ENCODE results near the gene FOXRED1. TPM values are rescaled to one million over a fixed set of nuclear protein-coding genes. Genes with fewer than 3 reads are reported as not detected.

FOXRED1 gene
- total RNA-seq, 2 experiments from 2014 or later, result 46.0 to 47.3 TPM

DNA sequence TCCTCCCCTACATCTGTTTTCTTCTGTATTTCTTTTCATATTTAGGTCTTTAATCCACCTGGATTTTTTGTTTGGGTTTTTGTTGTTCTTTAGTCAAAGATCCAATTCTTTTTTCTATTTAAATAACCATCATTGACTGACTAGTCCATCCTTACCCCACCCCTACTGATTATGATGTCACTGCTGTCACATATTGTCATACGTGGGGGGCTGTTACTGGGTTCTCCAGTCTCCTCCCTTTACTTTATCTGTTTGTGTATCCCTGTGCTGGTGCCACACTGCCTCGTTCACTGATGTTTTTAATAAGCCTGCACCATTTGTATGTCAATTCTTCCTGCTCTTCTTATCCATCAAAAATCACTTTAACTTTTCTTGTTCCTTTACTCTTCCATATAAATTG is 28.1 kb downstream of the FOXRED1 start:
- H3K36me3 Mint-ChIP-seq (ENCODE audit: low read depth), result peaks cover 26% of the 10 kb centered on the region
- POLR2A ChIA-PET, result interaction anchor here (1.4 kb wide), 1 partner anchor 15 kb away, joined by 3 read pairs; no protein-coding TSS in a partner anchor
- H3K4me1 Mint-ChIP-seq (ENCODE audit: low read depth), result peaks cover 18% of the 10 kb centered on the region
- H3K4me3 Mint-ChIP-seq, result no peak overlapping the region
- CTCF ChIA-PET, result no interaction called here
- no peaks in the 10 kb centered on the region for H3K9me3 Mint-ChIP-seq
- TF ChIP-seq, protein P1, sequence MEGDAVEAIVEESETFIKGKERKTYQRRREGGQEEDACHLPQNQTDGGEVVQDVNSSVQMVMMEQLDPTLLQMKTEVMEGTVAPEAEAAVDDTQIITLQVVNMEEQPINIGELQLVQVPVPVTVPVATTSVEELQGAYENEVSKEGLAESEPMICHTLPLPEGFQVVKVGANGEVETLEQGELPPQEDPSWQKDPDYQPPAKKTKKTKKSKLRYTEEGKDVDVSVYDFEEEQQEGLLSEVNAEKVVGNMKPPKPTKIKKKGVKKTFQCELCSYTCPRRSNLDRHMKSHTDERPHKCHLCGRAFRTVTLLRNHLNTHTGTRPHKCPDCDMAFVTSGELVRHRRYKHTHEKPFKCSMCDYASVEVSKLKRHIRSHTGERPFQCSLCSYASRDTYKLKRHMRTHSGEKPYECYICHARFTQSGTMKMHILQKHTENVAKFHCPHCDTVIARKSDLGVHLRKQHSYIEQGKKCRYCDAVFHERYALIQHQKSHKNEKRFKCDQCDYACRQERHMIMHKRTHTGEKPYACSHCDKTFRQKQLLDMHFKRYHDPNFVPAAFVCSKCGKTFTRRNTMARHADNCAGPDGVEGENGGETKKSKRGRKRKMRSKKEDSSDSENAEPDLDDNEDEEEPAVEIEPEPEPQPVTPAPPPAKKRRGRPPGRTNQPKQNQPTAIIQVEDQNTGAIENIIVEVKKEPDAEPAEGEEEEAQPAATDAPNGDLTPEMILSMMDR (IDR thresholded peaks at IDR 0.05), result no peak
- ATAC-seq (no peak), DNase-seq (no peak)
- intact Hi-C loops (cut with micrococcal nuclease), result no loop called here
- no peak overlapping the region for H3K27ac Mint-ChIP-seq
- H3K27me3 Mint-ChIP-seq, result no peaks in the 10 kb centered on the region

DNA sequence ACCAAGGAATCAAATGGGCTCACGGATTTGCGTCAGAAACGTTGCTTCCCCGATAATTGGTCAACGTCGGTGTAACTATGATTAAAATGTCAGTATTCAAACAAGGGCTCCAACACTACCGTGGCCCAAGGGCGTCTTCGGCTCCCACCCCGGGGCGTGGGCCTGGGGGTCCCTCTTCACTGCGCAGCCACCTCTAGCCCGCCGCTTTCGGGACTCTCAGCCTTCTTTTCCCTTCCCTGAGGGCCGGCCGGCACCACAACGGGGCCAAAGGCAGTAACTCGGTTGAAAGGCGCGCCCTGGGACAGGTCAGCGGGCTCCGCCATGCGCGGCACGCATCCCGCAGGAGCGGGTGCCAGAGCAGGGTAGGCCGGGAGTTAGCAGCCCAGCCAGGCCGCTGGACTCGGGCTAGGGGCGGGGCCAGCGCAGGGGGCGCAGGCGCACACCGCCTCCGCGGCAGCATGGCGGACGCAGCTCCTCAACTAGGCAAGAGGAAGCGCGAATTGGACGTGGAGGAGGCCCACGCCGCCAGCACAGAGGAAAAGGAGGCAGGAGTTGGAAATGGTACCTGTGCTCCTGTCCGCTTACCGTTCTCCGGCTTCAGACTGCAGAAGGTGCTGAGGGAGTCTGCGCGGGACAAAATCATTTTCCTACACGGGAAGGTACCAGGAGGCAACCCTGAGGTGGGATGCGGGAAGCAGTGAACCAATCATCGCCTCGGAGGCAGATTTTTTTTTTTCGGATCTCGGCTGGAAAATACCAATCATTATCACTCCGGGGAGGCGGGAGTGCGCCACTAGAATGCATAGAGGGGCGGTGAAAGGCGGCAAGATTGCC is 34.9 kb downstream of the FOXRED1 start, which contains the start of gene DCPS:
Gene DCPS, plus strand, starts transcription at position 438 of the 834 bp plus-strand sequence. Its CDS starts 21 bp downstream, at position 459.
- Mint-ChIP-seq H3K27me3 (no peaks in the 10 kb centered on the region), H3K27ac (peak within 1 kb of the TSS; percentile 99), H3K4me1 (ENCODE audit: low read depth) (peaks cover 23% of the 10 kb centered on the region), H3K36me3 (ENCODE audit: low read depth) (peaks cover 30% of the 10 kb centered on the region), H3K9me3 (no peaks in the 10 kb centered on the region), H3K4me3 (peak within 1 kb of the TSS; percentile 90)
- ATAC-seq, result peak; percentile 95
- POLR2A ChIA-PET, result interaction anchor here (1.0 to 1.9 kb wide), 6 partner anchors 10 to 92 kb away, joined by 3 to 10 read pairs (median 6); partner anchors contain the start of genes FAM118B, RPUSD4 and ST3GAL4
- DNase-seq, result peak; percentile 88
- intact Hi-C loops (cut with micrococcal nuclease), result no loop called here
- TF ChIP-seq, protein P1 (IDR thresholded peaks at IDR 0.05), result no peak
- CTCF ChIA-PET, result interaction anchor here (0.7 to 2.1 kb wide), 3 partner anchors 13 to 177 kb away, joined by 3 to 9 read pairs (median 6); no protein-coding TSS in a partner anchor

DNA sequence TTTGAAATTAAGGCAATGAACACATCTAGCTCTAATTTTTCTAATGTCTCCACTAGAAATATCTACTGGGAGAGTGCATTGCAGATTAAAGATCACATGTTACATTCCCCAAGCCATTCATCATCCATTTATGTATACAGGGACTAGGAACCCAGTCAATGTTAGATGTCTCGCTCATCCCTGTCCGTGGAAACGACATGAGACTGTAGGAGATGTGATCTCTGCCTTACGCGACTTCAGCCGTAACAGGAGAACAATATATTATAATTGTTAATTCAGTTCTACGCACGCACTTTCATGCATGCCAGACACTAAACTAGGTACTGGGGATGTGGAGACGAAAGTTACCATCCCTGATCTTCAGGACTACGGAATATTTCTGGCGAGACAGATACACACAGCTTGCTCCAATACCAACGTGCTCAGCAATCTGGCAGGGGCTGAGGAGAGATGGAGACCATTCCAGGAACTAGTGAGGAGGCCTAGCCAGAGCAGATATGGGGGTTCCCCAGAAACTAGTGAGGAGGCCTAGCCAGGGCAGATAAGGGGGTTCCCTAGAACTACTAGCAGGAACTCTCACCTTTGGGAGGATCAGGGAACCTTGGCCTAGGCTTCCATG is 35.6 kb downstream of the FOXRED1 start:
- no peak for DNase-seq
- POLR2A ChIA-PET, result interaction anchor here (1.0 to 1.9 kb wide), 6 partner anchors 10 to 93 kb away, joined by 3 to 10 read pairs (median 6); partner anchors contain the start of genes FAM118B, RPUSD4 and ST3GAL4
- no peaks in the 10 kb centered on the region for H3K9me3 Mint-ChIP-seq
- peaks cover 27% of the 10 kb centered on the region for H3K36me3 Mint-ChIP-seq (ENCODE audit: low read depth)
- H3K4me3 Mint-ChIP-seq, result peak overlapping the region; percentile 90
- H3K27me3 Mint-ChIP-seq, result no peaks in the 10 kb centered on the region
- intact Hi-C loops (cut with micrococcal nuclease), result loop anchor here (5.0 kb wide), 1 partner anchor 178 kb away; no protein-coding TSS in a partner anchor
- peak; percentile 24 for ATAC-seq
- H3K27ac Mint-ChIP-seq, result peak overlapping the region; percentile 99
- TF ChIP-seq, protein P1 (IDR thresholded peaks at IDR 0.05), result no peak
- H3K4me1 Mint-ChIP-seq (ENCODE audit: low read depth), result peaks cover 23% of the 10 kb centered on the region
- CTCF ChIA-PET, result interaction anchor here (0.7 to 2.1 kb wide), 3 partner anchors 12 to 176 kb away, joined by 3 to 9 read pairs (median 6); no protein-coding TSS in a partner anchor

DNA sequence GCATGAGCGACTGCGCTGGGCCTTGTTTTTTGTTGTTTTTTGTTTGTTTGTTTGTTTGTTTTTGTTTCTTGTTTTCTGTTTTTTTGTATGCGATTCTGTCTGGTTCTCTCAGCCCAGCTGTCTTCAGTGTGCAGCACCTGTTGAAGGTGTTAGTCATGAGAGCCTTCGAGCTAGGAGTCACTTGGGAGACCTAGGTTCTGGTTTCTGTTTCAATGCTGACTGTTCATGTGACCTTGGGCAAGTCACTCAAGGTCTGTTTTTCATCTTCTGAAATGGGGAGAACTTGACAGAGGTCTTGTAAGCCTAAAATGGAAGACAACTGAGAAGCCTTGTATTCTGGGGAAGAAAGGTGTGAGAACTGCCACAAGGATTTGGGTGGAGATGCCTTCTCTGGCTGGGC is 36.7 kb downstream of the FOXRED1 start:
- H3K4me1 Mint-ChIP-seq (ENCODE audit: low read depth), result peaks cover 27% of the 10 kb centered on the region
- intact Hi-C loops (cut with micrococcal nuclease), result loop anchor here (5.0 kb wide), 1 partner anchor 177 kb away; no protein-coding TSS in a partner anchor
- H3K27me3 Mint-ChIP-seq, result no peaks in the 10 kb centered on the region
- ChIA-PET CTCF (interaction anchor here (0.7 to 2.1 kb wide), 3 partner anchors 9 to 175 kb away, joined by 3 to 8 read pairs (median 6); no protein-coding TSS in a partner anchor), POLR2A (interaction anchor here (0.6 to 1.6 kb wide), 4 partner anchors 11 to 36 kb away, joined by 3 to 4 read pairs (median 3); partner anchors contain the start of genes FOXRED1 and SRPRA)
- ATAC-seq, result peak; percentile 38
- H3K27ac Mint-ChIP-seq, result peak overlapping the region; percentile 82
- peaks cover 29% of the 10 kb centered on the region for H3K36me3 Mint-ChIP-seq (ENCODE audit: low read depth)
- H3K9me3 Mint-ChIP-seq, result no peaks in the 10 kb centered on the region
- H3K4me3 Mint-ChIP-seq, result peak overlapping the region; percentile 57
- TF ChIP-seq, protein P1 (IDR thresholded peaks at IDR 0.05), result no peak
- DNase-seq, result peak; percentile 48

All from activated CD8-positive, alpha-beta T cell treated with anti-CD3 and anti-CD28 coated beads for 36 hours (primary cell).